ENCODE results near the gene NFKB2.

- TF ChIP-seq CTCF (IDR thresholded peaks at IDR 0.05; ENCODE audit: insufficient read depth, low read depth, low read length) = no peak
- no peak for TF ChIP-seq EZH2 (IDR thresholded peaks at IDR 0.05; ENCODE audit: insufficient read depth, low read length)
Observed at GRCh38 chr10:102413053-102413705, 17.7 kb downstream of the NFKB2 start.

Measured in astrocyte (in vitro differentiated cells and primary cell).